Activated naive CD8-positive, alpha-beta T cell (primary cell): ENCODE measurements around the gene ADAMTS18.

Experiments
- H3K27ac Mint-ChIP-seq: one replicate; pipeline ENCODE4 v1.8.0; 2021; ENCODE audit warnings: mixed read lengths
- H3K27me3 Mint-ChIP-seq: one replicate; pipeline ENCODE4 v1.8.0; 2021; ENCODE audit warnings: mixed read lengths
- H3K36me3 Mint-ChIP-seq: one replicate; pipeline ENCODE4 v1.8.0; 2021; ENCODE audit warnings: mixed read lengths
- H3K4me1 Mint-ChIP-seq: one replicate; pipeline ENCODE4 v1.8.0; 2021; ENCODE audit warnings: low read depth, mixed read lengths
- H3K4me3 Mint-ChIP-seq: one replicate; pipeline ENCODE4 v1.8.0; 2021; ENCODE audit warnings: mild to moderate bottlenecking, mixed read lengths
- H3K9me3 Mint-ChIP-seq: one replicate; pipeline ENCODE4 v1.8.0; 2021; ENCODE audit warnings: low read depth, mixed read lengths

The ADAMTS18 gene

DNA sequence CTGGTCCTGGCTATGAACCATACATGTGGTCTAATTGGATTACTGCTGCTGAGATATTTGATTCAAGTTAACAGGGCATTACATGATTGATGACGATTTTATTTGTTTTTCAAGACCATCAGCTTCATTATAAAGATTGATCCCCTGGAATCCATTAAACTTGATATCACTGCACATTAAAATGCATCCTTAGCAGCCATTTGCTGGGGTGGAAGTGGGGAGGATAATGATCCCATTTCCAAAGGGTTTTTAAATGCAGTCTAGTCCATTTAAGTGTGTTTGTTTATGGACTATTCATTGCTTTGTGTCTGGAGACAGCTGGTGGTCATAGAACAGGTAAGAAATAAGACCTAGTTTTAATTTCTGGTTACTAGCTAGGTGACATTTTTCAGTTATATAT lies 40.9 kb downstream of the ADAMTS18 start:
- H3K9me3 Mint-ChIP-seq = no peaks in the 10 kb centered on the region
- H3K4me3 Mint-ChIP-seq = no peak overlapping the region
- no peaks in the 10 kb centered on the region for H3K27me3 Mint-ChIP-seq
- H3K27ac Mint-ChIP-seq = no peak overlapping the region
- no peaks in the 10 kb centered on the region for H3K36me3 Mint-ChIP-seq
- H3K4me1 Mint-ChIP-seq = no peaks in the 10 kb centered on the region

DNA sequence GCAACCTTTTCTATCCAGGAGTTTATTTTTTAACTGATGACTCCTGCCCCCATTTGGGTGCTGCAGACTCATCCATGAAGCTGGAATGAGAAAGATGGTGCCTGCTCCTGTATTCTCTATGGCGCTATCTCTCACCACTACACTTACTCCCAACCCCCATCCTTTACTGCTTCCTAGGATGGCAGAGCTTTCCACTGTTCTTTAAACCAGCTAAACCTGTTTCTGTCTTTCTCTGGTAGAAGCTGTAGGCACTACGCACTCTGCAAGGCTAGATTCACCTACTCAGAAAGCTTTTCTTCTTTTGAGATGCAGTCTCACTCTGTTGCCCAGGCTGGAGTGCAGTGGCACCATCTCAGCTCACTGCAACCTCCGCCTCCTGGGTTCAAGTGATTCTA lies 47.0 kb downstream of the ADAMTS18 start:
- Mint-ChIP-seq H3K9me3 (no peaks in the 10 kb centered on the region), H3K4me3 (no peak overlapping the region), H3K36me3 (no peaks in the 10 kb centered on the region), H3K27ac (no peak overlapping the region), H3K27me3 (peaks cover 1% of the 10 kb centered on the region), H3K4me1 (no peaks in the 10 kb centered on the region)

DNA sequence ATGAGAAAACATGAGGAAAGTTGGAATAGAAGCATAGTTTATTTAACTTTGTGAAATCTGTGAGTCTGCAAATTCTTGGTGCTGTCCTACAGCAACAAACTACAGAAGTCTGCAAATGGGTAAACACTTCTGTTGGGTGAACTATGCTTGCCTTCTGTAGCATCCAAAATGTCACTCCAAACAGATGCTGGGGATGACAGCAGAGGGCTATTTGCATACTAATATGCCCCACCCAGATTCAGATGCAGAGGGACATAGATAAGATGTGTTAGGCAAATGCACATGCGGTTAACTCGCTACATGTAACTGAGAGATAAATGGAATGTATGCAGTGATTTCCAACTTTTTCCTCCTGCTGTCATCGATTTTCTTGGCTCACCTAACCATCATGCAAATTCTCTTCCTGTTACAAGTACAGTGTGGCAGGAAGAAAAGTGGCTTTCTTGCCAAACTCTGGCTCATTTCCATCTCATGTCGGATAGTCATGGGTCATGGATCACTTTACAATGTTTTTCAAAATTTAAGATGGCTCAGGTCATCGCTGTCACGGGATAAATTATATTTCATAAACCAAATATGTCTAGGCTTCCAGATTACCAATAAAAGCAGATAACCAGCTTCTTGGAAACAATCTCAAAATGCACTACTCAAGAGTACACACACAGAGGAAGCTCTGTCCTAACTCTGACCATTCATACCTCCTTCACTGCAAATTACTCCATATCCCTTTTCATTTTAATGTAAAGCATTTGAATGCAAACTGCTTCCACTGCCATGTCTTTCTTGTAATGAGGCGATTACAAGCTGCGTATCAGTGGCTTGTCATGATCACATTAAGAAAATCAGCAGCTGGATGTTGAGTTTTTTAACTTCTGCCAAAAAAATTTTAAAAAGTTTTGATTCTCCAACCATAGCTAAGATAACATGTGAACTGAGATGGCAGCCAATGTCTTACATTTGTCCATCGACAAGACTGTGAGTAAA lies 47.7 kb downstream of the ADAMTS18 start:
- H3K27me3 Mint-ChIP-seq = peaks cover 1% of the 10 kb centered on the region
- H3K36me3 Mint-ChIP-seq = no peaks in the 10 kb centered on the region
- H3K27ac Mint-ChIP-seq = no peak overlapping the region
- H3K9me3 Mint-ChIP-seq = no peaks in the 10 kb centered on the region
- no peaks in the 10 kb centered on the region for H3K4me1 Mint-ChIP-seq
- H3K4me3 Mint-ChIP-seq = no peak overlapping the region

GRCh38 chr16:77385481-77385880 lies 49.4 kb downstream of the ADAMTS18 start:
- Mint-ChIP-seq H3K9me3 (no peaks in the 10 kb centered on the region), H3K4me3 (no peak overlapping the region), H3K27me3 (peaks cover 1% of the 10 kb centered on the region), H3K4me1 (no peaks in the 10 kb centered on the region), H3K36me3 (no peaks in the 10 kb centered on the region), H3K27ac (no peak overlapping the region)

DNA sequence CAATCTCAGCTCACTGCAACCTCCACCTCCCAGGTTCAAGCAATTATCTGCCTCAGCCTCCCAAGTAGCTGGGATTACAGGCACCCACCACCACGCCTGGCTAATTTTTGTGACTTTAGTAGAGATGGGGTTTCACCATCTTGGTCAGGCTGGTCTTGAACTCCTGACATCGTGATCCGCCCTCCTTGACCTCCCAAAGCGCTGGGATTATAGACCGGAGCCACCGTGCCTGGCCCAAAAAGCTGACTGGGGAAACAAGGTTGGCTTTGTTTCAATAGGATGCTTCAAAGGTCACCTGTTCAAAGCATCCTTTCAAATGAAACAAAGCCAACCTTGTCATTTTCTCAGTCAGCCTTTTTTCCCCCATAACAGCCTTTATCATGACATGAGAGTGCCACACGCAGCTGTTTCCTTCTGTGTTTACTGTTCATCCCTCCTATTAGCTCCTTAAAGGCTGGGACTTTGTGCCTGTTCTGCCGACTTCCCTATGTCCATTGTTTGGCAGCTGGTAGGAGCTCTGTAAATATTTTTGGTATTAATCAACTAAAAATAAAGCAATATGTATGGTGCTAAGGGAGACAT lies 51.1 kb downstream of the ADAMTS18 start:
- H3K9me3 Mint-ChIP-seq = no peaks in the 10 kb centered on the region
- no peaks in the 10 kb centered on the region for H3K4me1 Mint-ChIP-seq
- H3K4me3 Mint-ChIP-seq = no peak overlapping the region
- no peaks in the 10 kb centered on the region for H3K36me3 Mint-ChIP-seq
- peaks cover 1% of the 10 kb centered on the region for H3K27me3 Mint-ChIP-seq
- no peak overlapping the region for H3K27ac Mint-ChIP-seq

DNA sequence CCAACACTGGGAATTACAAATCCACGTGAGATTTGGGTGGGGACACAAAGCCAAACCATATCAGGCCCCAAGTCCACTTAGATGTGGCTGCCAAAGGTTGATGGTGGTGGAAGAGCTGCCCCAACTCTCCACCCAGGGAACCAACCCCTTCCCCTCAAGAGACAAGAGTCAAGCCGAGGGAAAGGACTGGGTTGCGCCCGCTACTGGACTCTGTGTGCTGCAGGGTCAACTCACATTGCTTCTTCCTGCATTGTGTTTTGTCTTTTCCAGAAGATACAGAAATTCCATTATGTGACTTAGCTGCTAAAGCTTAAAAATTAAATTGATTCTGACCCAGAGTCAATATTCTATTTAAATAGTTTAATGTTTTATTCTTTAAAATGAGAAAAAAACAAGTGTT lies 58.5 kb downstream of the ADAMTS18 start:
- Mint-ChIP-seq H3K9me3 (peaks cover 3% of the 10 kb centered on the region), H3K4me3 (no peak overlapping the region), H3K36me3 (no peaks in the 10 kb centered on the region), H3K27me3 (no peaks in the 10 kb centered on the region), H3K27ac (no peak overlapping the region), H3K4me1 (no peaks in the 10 kb centered on the region)

DNA sequence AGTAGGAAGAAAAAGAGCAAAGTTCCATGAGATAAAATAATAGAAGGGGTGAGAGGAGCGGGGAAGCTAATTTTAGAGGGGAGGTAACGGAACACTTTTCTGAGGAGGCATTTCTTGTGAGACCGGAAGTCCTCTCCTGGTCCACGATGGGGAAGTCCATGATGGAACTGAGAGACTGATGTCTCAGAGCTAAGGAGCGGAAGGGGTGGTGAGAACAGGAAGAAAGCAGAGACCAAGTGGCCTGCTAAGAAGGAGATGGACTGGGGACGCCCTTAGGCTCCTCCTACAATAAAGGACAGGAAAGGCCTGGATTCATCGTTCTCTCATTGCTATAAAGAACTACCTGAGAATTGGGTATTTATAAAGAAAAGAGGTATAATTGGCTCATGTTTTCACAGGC lies 59.4 kb downstream of the ADAMTS18 start:
- Mint-ChIP-seq H3K4me1 (no peaks in the 10 kb centered on the region), H3K36me3 (no peaks in the 10 kb centered on the region), H3K27ac (no peak overlapping the region), H3K9me3 (peaks cover 7% of the 10 kb centered on the region), H3K27me3 (no peaks in the 10 kb centered on the region), H3K4me3 (no peak overlapping the region)

DNA sequence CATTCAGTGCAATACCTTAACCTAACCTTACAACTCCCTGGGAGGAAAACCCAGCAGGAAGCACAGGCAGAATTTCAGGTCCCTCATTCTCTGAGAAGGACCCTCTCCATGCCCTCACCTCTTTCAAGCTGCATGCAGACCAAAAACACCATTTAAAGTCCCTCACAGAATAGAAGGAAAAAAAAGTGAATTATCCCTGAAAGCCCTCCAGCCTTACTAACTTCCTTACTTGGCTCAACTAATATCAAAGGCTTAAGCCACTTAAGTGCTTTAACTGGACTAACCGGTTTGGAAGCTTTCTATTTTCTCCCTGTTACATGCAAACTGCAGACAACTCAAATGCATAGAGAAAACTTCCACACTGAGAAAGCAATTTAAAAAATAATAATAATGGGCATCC lies 60.5 kb downstream of the ADAMTS18 start:
- H3K4me3 Mint-ChIP-seq = no peak overlapping the region
- H3K36me3 Mint-ChIP-seq = no peaks in the 10 kb centered on the region
- no peaks in the 10 kb centered on the region for H3K27me3 Mint-ChIP-seq
- no peaks in the 10 kb centered on the region for H3K4me1 Mint-ChIP-seq
- H3K9me3 Mint-ChIP-seq = peaks cover 7% of the 10 kb centered on the region
- no peak overlapping the region for H3K27ac Mint-ChIP-seq

GRCh38 chr16:77373726-77374125 lies 61.1 kb downstream of the ADAMTS18 start:
- H3K4me1 Mint-ChIP-seq = no peaks in the 10 kb centered on the region
- no peak overlapping the region for H3K4me3 Mint-ChIP-seq
- H3K27me3 Mint-ChIP-seq = no peaks in the 10 kb centered on the region
- no peak overlapping the region for H3K27ac Mint-ChIP-seq
- H3K36me3 Mint-ChIP-seq = no peaks in the 10 kb centered on the region
- H3K9me3 Mint-ChIP-seq = peaks cover 7% of the 10 kb centered on the region

DNA sequence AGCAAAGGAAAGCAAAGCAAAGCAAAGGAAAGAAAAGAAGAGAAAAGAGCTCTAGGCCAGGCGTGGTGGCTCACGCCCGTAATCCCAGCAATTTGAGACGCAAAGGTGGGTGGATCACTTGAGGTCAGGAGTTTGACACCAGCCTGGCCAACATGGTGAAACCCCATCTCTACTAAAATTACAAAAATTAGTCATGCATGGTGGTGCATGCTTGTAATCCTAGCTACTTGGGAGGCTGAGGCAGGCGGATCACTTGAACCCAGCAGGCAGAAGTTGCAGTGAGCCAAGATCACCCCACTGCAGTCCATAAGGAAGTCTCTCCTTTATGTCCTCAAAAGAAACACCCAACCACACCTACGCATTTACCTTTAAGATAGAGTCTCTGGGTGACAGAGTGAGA lies 70.1 kb downstream of the ADAMTS18 start:
- no peaks in the 10 kb centered on the region for H3K36me3 Mint-ChIP-seq
- peaks cover 3% of the 10 kb centered on the region for H3K27me3 Mint-ChIP-seq
- H3K4me1 Mint-ChIP-seq = no peaks in the 10 kb centered on the region
- no peak overlapping the region for H3K4me3 Mint-ChIP-seq
- no peaks in the 10 kb centered on the region for H3K9me3 Mint-ChIP-seq
- no peak overlapping the region for H3K27ac Mint-ChIP-seq

DNA sequence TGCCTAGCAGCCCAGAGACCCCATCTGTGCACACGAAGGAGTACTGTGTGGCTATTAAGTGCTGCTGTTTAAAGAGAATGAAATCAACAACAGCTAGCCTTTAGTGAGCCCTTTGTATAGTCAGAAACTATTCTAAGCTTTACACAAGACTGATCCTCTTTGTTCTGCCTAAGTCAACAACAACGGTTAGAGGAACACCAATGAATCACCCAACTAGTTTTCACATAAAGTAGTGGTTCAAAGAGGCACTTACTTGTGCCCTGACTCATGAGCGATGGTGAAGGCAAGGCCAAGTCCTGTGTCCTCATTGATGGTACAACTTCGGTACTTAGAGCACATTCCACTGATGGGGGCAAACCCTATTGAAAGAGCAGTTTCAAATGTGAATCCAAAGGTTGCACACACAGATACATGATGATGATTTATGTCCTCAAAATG lies 75.8 kb downstream of the ADAMTS18 start:
- Mint-ChIP-seq H3K27me3 (peaks cover 5% of the 10 kb centered on the region), H3K36me3 (no peaks in the 10 kb centered on the region), H3K27ac (no peak overlapping the region), H3K4me3 (no peak overlapping the region), H3K4me1 (no peaks in the 10 kb centered on the region), H3K9me3 (no peaks in the 10 kb centered on the region)

- Mint-ChIP-seq H3K27ac (no peak overlapping the region), H3K4me3 (no peak overlapping the region), H3K36me3 (no peaks in the 10 kb centered on the region), H3K9me3 (no peaks in the 10 kb centered on the region), H3K27me3 (peaks cover 2% of the 10 kb centered on the region), H3K4me1 (no peaks in the 10 kb centered on the region)
These were observed 81.1 kb downstream of the ADAMTS18 start for GRCh38 chr16:77353587-77354263.

DNA sequence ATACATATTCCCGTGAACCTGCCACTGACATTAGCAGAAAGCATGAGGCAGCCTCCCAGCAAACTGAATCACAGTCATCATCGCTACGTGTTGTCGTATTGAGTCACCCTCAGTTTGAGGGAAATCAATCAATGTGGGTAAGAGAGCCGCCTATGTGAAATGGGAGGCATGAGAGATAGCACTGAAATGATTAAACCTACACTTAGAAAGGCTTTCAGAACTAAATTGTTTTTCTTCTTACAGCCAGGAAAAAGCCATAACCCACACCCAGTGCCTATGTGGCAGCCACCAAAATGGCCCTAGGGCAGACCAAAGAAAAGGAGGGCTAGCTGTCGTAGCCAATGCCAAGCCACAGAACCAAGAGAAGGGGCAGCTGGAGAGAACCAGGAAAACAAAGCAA lies 90.5 kb downstream of the ADAMTS18 start:
- H3K27ac Mint-ChIP-seq = no peak overlapping the region

GRCh38 chr16:77336637-77337036 lies 98.2 kb downstream of the ADAMTS18 start:
- H3K36me3 Mint-ChIP-seq = no peaks in the 10 kb centered on the region
- H3K4me3 Mint-ChIP-seq = no peak overlapping the region
- H3K27me3 Mint-ChIP-seq = no peaks in the 10 kb centered on the region
- no peaks in the 10 kb centered on the region for H3K4me1 Mint-ChIP-seq
- no peak overlapping the region for H3K27ac Mint-ChIP-seq
- no peaks in the 10 kb centered on the region for H3K9me3 Mint-ChIP-seq

More for the DNA sequence above, 90.5 kb downstream of the ADAMTS18 start:
- no peaks in the 10 kb centered on the region for H3K9me3 Mint-ChIP-seq
- H3K36me3 Mint-ChIP-seq = no peaks in the 10 kb centered on the region
- H3K27me3 Mint-ChIP-seq = peaks cover 3% of the 10 kb centered on the region
- no peak overlapping the region for H3K4me3 Mint-ChIP-seq
- H3K4me1 Mint-ChIP-seq = no peaks in the 10 kb centered on the region

GRCh38 chr16:77335652-77336234 lies 99.1 kb downstream of the ADAMTS18 start:
- Mint-ChIP-seq H3K4me3 (no peak overlapping the region), H3K4me1 (no peaks in the 10 kb centered on the region), H3K27ac (no peak overlapping the region), H3K36me3 (no peaks in the 10 kb centered on the region), H3K27me3 (no peaks in the 10 kb centered on the region), H3K9me3 (no peaks in the 10 kb centered on the region)
